HUES64 (cell line): ENCODE results near the gene LSG1.
"Not testable (repeated sequence)": the region's sequence is repeated elsewhere in the genome, so short reads cannot be mapped to it uniquely, and the experiment has no call there.

Experiments used
- H3K27ac ChIP-seq: 2 replicates; pipeline ENCODE4 v1.7.0; 2013; ENCODE audit warnings: low read depth, low read length, inconsistent platforms
- H3K27me3 ChIP-seq: 2 replicates; pipeline ENCODE4 v1.6.1; 2013; ENCODE audit warnings: mild to moderate bottlenecking, low read length; ENCODE audit not compliant: insufficient read depth
- H3K36me3 ChIP-seq: 2 replicates; pipeline ENCODE4 v1.6.1; 2013; ENCODE audit warnings: mild to moderate bottlenecking, low read length; ENCODE audit not compliant: insufficient read depth
- H3K4me1 ChIP-seq: 2 replicates; pipeline ENCODE4 v1.6.1; 2013; ENCODE audit warnings: mild to moderate bottlenecking, low read length, moderate library complexity; ENCODE audit not compliant: insufficient read depth
- H3K4me3 ChIP-seq: 2 replicates; pipeline ENCODE4 v1.5.1; 2013; ENCODE audit warnings: mild to moderate bottlenecking, low read length, moderate library complexity
- H3K9ac ChIP-seq: 2 replicates; pipeline ENCODE4 v1.6.1; 2013; ENCODE audit warnings: mild to moderate bottlenecking, low read depth, low read length
- H3K9me3 ChIP-seq: 2 replicates; pipeline ENCODE4 v1.6.1; 2013; ENCODE audit warnings: low read depth, low read length; ENCODE audit not compliant: insufficient read depth
- WGBS: fragments of 150-250, 120-280 bp; methylation state at CpG from one replicate; pipeline ENCODE4 v1.1.7; 2013; ENCODE audit warnings: missing lambda C conversion rate; 5-methylcytosine and 5-hydroxymethylcytosine counted together

LSG1 gene

DNA sequence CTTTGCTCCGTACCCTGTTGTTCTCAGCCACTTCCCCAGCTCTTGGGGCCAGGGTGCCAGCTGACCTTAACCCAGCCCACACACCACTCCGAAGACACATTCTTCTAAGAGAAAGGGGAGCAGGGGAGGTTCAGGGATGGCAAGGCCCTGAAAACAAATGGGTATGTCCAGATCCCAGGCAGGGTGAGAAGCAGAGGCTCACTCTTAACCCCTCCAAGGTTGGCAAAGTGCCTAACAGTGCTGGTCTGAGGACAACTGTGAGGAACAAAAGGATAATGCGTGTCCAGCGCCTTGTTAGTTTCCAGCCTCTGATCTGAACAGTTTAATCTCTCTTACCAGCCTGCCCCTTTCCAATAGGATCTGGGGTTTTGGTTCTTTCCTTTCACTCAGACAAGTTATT lies 40.3 kb downstream of the LSG1 start:
- Histone ChIP-seq H3K27me3 (no peaks in the 10 kb centered on the region), H3K4me3 (no peak overlapping the region), H3K9ac (no peak overlapping the region), H3K36me3 (peaks cover 31% of the 10 kb centered on the region), H3K27ac (no peak overlapping the region), H3K9me3 (peaks cover 12% of the 10 kb centered on the region), H3K4me1 (no peaks in the 10 kb centered on the region)
- 97% methylated on average over 4 of the region's 4 CpGs for WGBS

GRCh38 chr3:194630681-194631080 lies 41.3 kb downstream of the LSG1 start:
- not testable (repeated sequence) for H3K9ac ChIP-seq, H3K4me3 ChIP-seq, H3K4me1 ChIP-seq, H3K27me3 ChIP-seq, H3K27ac ChIP-seq
- Histone ChIP-seq H3K36me3 (peaks cover 39% of the 10 kb centered on the region), H3K9me3 (peaks cover 12% of the 10 kb centered on the region)
- 95% methylated on average over 29 of the region's 29 CpGs for WGBS

DNA sequence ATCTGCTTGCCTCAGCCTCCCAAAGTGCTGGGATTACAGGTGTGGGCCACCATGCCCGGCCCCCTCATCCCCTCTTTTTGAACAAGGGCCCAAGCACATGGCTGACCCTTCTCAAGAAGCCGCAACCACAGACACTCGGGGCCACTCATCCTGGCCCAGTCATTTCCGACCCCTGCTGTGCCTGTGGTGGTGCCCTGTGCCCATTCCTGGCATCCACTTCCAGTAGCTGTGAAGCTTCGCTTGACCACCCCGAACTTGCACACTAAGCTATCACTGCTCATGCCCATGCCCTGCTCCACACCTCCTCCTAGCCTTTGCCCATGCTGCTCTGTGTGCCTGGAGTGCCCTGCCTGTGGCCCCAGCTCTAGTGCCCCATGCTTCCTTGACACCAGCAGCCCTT lies 47.0 kb downstream of the LSG1 start:
- Histone ChIP-seq H3K4me3 (no peak overlapping the region), H3K9ac (no peak overlapping the region), H3K27ac (no peak overlapping the region), H3K36me3 (peaks cover 44% of the 10 kb centered on the region), H3K27me3 (no peaks in the 10 kb centered on the region), H3K9me3 (peaks cover 5% of the 10 kb centered on the region; the same call in 1 of the 2 replicates), H3K4me1 (no peaks in the 10 kb centered on the region)
- 92% methylated on average over 6 of the region's 6 CpGs for WGBS

- Histone ChIP-seq H3K4me1 (no peaks in the 10 kb centered on the region), H3K27me3 (no peaks in the 10 kb centered on the region), H3K4me3 (no peak overlapping the region), H3K27ac (no peak overlapping the region), H3K36me3 (peaks cover 39% of the 10 kb centered on the region), H3K9me3 (no peaks in the 10 kb centered on the region), H3K9ac (no peak overlapping the region)
- WGBS: 94% methylated on average over 25 of the region's 25 CpGs
These were observed 48.3 kb downstream of the LSG1 start for GRCh38 chr3:194623449-194624290.

GRCh38 chr3:194622621-194623340 lies 49.2 kb downstream of the LSG1 start:
- H3K9ac ChIP-seq: no peak overlapping the region
- H3K27ac ChIP-seq: no peak overlapping the region
- no peak overlapping the region for H3K4me3 ChIP-seq
- no peaks in the 10 kb centered on the region for H3K27me3 ChIP-seq
- no peaks in the 10 kb centered on the region for H3K9me3 ChIP-seq
- no peaks in the 10 kb centered on the region for H3K4me1 ChIP-seq
- WGBS: 95% methylated on average over 26 of the region's 26 CpGs
- H3K36me3 ChIP-seq: peaks cover 31% of the 10 kb centered on the region

DNA sequence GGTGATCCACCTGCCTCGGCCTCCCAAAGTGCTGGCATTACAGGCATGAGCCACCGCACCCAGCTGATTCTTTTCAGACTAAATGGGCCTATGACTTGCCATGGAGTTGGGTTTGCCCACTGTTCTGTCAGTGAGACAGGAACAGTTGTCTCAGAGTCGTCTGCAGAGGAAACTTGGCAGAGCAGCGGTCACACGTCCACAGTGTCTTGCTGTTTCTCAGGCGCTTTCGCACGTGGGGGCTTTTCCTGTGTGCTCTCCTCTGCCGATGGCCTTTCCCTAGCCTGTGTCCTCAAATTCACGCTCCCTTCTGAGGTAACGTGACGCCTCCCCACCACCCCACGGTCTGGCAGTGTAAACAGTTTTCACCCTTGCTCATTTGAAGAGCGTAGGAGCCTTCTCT lies 50.0 kb downstream of the LSG1 start:
- 95% methylated on average over 14 of the region's 14 CpGs for WGBS
- Histone ChIP-seq H3K9me3 (no peaks in the 10 kb centered on the region), H3K27ac (no peak overlapping the region), H3K4me3 (no peak overlapping the region), H3K36me3 (peaks cover 23% of the 10 kb centered on the region), H3K27me3 (no peaks in the 10 kb centered on the region), H3K9ac (no peak overlapping the region), H3K4me1 (no peaks in the 10 kb centered on the region)

- H3K27me3 ChIP-seq: no peaks in the 10 kb centered on the region
- H3K36me3 ChIP-seq: peaks cover 14% of the 10 kb centered on the region; the same call in 1 of the 2 replicates
- WGBS: 89% methylated on average over 7 of the region's 7 CpGs
- no peaks in the 10 kb centered on the region for H3K9me3 ChIP-seq
- no peak overlapping the region for H3K27ac ChIP-seq
- H3K9ac ChIP-seq: no peak overlapping the region
- no peak overlapping the region for H3K4me3 ChIP-seq
- no peaks in the 10 kb centered on the region for H3K4me1 ChIP-seq
These were observed 51.8 kb downstream of the LSG1 start for GRCh38 chr3:194620196-194620595.

GRCh38 chr3:194619741-194620140 lies 52.2 kb downstream of the LSG1 start:
- no peaks in the 10 kb centered on the region for H3K4me1 ChIP-seq
- no peak overlapping the region for H3K27ac ChIP-seq
- H3K36me3 ChIP-seq: peaks cover 11% of the 10 kb centered on the region; the same call in 1 of the 2 replicates
- H3K4me3 ChIP-seq: no peak overlapping the region
- no peaks in the 10 kb centered on the region for H3K9me3 ChIP-seq
- H3K27me3 ChIP-seq: no peaks in the 10 kb centered on the region
- no peak overlapping the region for H3K9ac ChIP-seq
- 91% methylated on average over 9 of the region's 9 CpGs for WGBS

DNA sequence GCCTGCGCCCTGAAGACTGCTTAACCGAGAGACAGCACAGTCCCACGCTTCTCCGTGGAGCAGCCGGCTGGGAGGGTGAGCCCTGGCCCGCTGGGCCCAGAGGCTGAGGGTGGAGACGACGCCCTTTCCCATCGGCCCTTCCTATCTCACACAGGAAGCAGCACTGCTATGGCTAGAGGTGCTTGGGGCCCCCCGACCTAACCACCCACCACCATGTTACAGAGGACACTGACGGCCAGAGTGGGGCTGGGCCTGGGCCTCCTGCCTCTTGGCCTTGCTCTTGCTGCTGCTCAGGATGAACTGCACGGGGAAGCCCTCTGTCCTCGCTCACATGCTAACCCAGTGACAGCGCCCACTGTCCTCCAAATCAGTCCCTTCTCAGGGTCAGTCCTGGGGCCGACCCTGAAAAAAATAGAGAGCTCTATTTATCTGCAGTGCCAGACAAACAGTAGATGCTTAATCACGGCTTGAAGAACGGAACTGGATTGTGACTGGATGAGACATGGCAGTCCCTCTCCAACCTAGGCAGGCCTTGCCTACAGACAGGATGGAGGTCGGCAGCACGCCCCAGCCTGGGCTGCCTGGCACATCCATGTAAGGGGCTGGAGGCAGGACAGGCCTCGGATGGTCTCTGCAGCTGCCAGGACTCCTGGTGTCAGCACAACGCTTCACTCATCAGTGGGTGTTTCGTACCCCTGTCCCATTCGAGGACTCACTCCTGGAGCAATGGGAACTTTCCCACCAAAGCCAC lies 53.0 kb downstream of the LSG1 start:
- no peaks in the 10 kb centered on the region for H3K4me1 ChIP-seq
- H3K9me3 ChIP-seq: no peaks in the 10 kb centered on the region
- H3K36me3 ChIP-seq: peaks cover 11% of the 10 kb centered on the region; the same call in 1 of the 2 replicates
- no peak overlapping the region for H3K27ac ChIP-seq
- 89% methylated on average over 23 of the region's 23 CpGs for WGBS
- no peaks in the 10 kb centered on the region for H3K27me3 ChIP-seq
- no peak overlapping the region for H3K9ac ChIP-seq
- H3K4me3 ChIP-seq: no peak overlapping the region

GRCh38 chr3:194617827-194618226 lies 54.2 kb downstream of the LSG1 start:
- Histone ChIP-seq H3K27me3 (no peaks in the 10 kb centered on the region), H3K27ac (no peak overlapping the region), H3K4me3 (no peak overlapping the region), H3K36me3 (peaks cover 9% of the 10 kb centered on the region; the same call in 1 of the 2 replicates), H3K4me1 (no peaks in the 10 kb centered on the region), H3K9ac (no peak overlapping the region), H3K9me3 (no peaks in the 10 kb centered on the region)
- WGBS: 97% methylated on average over 9 of the region's 9 CpGs

DNA sequence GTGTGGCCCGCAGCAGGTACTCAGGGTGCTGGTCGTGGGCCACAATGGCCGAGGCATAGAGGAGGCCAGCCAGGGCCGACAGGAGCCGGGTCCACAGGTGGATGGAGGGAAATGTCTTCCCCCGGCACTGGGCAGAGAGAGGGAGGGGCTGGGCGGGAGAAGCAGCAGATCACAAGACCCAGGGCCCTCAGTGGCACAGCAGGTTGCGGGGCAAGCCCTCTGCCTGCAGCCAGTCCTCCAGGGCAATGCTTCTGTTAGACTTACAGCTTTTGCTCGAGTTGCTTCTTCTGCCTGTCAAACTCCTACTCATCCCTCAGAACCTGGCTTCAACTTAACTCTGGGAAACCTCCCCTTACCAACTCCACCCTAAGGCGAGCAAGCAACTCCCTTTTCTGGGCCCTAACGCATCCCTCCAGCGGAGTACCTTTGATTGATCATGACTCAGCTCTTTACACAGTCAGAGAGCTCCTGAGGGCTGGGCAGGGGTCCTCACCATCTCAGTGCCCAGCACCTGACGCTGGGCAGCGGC lies 54.8 kb downstream of the LSG1 start:
- Histone ChIP-seq H3K27me3 (no peaks in the 10 kb centered on the region), H3K4me1 (no peaks in the 10 kb centered on the region), H3K4me3 (no peak overlapping the region), H3K9me3 (no peaks in the 10 kb centered on the region), H3K9ac (no peak overlapping the region), H3K27ac (no peak overlapping the region), H3K36me3 (peaks cover 9% of the 10 kb centered on the region; the same call in 1 of the 2 replicates)
- 85% methylated on average over 14 of the region's 14 CpGs for WGBS
